Activated CD4-positive, alpha-beta T cell treated with anti-CD3 and anti-CD28 coated beads, Interleukin-2, Interleukin-6, amounts not matched to agents 100 ng/mL and 50 ng/mL, durations not matched to agents 16 hours and 8 hours (primary cell): Measurements from ENCODE around the gene SIPA1L3.

Source experiments
- DNase-seq: peaks from one replicate; pipeline ENCODE4 v3.0.0-alpha.2; 2020

Gene SIPA1L3

DNA sequence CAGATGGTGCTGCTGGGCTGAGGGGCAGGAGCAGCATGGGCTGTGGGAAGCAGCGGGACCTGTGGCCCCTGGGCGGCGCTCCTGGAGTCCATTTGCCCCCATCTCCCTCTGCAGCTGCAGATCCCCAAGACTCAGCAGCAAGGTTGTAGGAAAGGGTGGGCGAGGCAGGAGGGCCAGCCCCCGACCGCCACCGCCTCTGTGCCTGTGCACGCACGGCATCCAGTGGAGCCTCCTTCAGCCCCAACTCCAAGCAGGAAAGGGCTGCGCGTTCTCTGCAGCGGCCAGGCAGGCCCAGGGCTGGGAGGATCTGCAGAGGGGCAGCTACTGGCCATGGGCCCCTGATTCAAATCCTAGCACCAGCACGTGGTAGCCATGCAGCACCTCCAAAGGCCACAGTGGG is 296.2 kb downstream of the SIPA1L3 start:
- DNase-seq = no peak

DNA sequence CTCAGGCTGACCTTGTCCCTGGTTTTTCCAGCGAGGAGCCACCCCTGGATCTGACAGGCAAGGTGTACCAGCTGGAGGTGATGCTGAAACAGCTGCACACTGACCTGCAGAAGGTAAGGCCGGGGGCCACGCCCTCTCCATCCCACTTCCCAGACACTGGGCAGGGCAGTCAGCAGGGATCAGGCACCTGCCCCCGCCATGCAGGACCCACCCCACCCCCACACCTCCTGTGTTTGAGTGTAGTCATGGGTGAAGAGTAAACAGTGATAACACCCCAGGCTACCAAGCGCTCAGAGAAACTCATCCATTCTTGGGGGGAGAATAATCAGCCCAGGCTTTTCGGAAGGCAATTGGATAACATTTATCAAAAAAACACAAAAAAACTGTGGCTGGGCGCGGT is 297.1 kb downstream of the SIPA1L3 start:
- no peak for DNase-seq

DNA sequence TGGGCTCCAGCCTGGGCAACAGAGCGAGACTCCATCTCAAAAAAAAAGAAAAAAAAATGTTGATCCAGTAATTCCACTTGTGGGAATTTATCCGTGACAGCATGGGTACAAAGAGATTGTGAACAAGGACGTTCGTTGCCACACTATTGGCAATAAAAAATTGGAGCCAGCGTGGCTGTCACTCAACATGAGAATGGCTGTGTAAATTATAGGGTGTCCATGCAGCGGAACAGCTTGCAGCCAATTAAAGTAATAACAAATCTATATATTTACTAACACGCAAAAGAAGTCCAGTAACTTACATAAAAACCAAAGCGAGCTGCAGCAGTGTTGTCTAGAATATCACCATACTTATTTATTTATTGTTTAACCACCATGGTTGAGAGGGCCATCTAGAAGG is 297.7 kb downstream of the SIPA1L3 start:
- no peak for DNase-seq

DNA sequence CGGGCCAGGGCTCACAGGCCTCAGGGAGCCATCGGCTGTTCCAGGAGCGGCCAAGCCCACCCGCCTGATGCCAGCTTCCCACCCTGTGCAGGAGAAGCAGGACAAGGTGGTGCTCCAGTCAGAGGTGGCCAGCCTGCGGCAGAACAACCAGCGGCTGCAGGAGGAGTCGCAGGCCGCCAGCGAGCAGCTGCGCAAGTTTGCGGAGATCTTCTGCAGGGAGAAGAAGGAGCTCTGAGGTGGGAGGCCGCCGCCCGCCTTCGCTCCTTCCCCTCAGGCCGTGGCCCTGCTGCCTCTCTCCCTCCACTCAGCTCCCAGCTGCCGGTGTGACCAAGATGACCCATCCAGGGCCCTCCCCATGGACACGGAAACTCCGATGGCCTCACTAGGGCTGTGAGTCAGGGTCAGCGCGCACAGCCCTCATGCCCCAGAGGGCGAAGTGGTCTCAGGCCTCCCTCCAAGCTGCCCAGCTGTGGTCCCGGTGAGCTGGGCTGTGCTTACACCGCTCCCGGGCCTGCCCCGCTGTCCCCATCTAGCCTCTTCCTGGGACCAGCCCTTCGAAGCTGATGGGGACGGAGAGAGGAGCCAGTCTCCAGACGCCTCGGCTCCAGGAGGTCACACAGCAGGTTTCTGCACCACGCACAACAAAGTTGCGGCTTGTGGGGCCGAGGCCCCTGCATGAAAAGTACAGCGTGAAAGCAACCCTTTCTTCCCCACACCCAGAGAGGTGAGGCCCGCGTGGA is 299.2 kb downstream of the SIPA1L3 start:
- DNase-seq = no peak

DNA sequence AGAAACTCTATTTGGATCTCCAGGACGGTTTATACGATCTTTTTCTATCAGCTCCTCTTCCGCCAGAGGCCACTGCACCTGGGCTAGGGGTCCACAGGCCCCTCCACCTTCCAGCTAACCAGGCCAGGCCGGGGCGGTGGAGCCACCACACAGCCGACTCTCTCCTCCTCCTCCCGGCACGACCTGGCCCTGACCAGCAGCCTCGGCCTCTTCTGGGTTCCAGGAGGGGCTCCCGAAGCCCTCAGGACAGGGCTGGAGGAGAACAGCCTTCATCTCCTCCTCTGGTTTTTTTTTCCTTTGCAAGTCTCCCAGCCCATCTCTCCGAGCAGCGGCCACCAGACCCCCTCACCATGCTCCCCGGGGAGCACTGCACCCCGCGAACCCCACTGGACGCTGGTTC is 299.9 kb downstream of the SIPA1L3 start:
- DNase-seq = no peak

DNA sequence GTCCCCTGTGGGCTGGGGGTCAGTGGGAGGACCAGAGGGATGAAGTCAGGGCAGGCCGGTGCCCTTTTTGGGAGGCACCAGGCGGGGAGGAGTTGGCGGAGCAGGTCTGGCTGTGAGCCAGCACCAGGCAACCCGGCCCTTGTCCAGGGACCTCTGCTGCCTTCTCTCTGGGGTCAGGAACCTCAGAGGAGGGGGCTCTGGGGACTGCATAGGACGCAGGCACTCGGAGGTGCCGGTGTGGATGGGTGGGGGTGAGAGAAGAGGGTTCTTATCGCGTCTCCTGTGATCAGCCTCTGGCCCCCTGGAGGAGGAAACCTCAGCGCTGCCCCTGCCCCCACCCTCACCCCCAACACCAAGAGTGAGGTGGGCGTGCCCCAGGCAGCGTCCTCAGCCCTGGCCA is 300.5 kb downstream of the SIPA1L3 start:
- no peak for DNase-seq

DNA sequence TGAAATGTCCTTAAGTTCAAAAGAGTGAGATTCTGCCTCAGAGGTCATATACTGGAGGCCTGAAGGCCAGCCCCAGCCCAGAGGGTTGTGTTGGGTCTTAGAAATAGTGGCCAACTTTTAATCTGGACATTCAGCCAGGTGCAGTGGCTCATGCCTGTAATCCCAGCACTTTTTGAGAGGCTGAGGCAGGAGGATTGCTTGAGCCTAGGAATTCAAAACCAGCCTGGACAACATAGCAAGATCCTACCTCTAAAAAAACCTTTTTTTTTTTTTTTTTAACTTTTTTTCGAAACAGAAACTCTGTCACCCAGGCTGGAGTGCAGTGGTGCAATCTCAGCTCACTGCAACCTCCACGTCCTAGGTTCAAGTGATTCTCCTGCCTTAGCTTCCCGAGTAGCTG is 301.6 kb downstream of the SIPA1L3 start:
- no peak for DNase-seq

DNA sequence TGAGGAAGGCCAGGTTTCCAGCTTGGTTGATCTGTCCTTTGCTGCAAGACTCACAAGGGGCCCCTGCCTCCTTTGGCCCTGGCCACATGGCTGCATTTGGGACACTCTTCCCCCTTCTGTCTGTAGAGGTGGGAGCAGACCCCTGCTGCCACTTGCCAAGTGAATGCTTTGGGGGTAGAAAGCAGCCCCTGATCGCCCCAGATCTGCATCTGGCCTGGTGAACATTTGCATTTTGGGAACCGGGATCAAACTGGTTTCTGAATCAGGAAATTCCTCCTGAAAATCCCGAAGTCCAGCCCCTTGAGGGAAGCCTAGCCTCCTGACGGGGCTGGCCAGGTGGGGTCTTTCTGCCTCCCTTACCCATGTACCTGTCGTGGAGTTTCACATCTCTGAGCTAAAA is 302.1 kb downstream of the SIPA1L3 start:
- DNase-seq = no peak

DNA sequence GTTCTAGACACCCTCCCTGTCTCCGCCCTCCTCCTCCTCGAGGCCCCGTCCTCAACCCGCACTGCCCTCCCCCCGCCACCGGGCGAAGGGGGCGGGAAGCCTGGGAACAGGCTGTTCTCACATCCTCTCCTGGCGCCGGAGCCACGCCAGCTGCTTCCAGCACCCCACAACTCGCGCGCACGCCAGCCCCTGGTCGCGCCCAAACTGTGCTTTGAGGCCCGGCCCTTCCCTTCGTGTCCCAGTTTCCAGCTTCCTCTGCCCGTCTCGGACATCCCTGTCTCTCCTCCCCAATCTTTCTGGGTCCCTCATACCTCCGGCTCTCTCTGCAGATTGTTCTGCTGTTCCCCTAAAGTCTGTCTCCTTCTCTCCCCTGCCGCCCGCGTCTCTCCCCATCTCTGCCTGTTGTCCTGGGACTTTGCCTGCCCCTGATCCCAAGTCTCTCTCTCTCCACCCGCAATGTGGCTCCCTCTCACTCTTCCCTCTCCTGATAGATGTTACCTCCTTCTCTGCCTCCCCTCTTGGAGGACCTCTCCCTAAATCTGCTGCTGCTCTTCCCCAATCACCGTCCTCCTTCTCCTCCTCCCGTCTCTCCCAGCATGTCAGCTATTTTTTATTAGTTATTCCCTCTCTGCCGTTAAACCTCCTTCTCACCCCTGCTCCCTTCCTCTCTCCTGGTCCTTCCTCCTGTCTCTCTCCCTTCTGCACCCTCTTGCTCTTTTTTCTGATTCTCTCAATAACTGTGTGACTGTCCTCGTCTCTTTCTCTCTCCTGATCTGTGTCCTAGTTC is 302.9 kb downstream of the SIPA1L3 start:
- no peak for DNase-seq

DNA sequence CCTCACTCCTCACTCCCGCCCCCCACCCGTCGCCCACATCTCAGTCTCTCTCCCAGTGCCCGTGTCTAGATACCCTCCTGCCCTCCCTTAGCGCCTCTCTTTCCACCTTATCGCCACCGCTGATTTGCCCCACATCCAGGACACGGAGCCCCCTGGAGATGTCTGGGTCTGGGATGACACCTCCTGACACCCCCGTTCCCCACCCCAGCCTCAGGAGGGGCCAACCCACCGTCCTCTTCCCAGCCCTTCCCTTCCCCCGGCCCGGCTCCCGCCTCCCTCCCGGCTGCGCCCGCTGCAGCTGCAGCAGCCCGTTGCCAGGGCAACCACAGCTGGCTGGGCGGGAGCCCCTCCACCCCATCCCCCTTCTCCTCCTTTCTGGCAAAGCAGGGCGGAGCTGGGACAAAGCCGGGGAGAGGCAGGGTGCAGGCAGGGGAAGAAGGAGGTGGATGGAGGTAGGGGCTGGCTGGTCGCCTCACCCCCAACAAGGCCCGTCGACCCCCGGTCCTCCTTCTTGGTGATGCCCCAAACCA is 303.5 kb downstream of the SIPA1L3 start:
- no peak for DNase-seq

DNA sequence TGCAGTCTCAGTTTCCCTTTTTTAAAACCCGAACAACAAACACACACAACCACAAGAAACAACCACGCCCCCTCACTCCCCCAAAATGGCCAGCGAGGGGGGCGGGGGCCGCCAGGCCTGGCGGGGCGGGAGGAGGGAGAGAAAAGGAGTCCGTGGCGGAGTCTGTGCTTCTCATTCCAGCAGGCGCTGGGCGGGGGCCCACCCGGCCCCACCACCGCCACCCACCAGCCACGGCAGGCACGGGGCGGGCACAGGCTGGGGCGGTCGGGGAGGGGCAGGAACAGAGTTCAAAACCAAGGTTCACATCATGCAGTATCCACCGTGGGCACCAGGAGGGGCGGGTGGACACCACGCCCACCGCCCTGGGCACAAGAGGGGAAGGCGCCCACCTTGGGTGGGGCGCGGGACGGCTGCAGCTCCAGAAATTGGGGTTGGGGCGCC is 304.2 kb downstream of the SIPA1L3 start:
- DNase-seq = no peak

DNA sequence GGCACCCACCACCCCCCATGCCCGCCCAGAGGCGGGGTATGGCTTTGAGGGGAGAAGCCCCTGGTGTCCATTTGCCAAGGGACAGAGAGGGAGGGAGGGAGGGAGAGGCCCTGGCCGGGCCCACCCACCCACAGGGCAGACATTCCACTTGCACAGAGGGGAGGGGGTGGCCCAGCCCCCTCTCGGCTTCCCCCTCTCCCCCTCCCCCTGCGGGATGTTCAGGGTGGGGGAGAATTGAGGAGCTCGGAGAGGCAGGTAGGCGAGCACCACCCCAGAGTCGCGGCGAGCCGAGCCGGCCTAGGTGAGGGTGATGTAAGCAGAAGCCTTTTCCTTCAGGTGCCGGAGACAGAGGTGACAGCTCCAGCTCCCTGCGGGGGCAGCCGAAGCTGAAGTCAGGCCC is 304.8 kb downstream of the SIPA1L3 start:
- DNase-seq = no peak

DNA sequence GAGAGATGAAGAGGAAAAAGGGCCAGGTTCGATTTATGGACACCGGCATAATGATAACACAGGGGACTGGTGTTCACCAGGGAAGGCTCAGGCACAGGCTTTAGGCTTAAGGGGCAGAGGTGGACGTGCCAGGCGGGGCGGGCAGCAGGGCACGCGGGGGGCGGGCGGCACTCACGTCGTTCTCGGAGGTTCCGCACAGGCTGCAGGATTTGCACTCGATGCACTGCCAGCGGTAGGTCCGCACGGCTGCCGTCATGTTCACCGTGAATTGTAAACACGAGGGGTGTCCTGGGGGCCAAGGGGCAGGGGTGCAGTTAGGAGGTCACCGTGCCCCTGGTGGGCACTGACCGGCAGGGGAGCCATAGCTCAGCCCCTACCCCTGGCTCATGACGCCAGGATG is 306.5 kb downstream of the SIPA1L3 start:
- no peak for DNase-seq

DNA sequence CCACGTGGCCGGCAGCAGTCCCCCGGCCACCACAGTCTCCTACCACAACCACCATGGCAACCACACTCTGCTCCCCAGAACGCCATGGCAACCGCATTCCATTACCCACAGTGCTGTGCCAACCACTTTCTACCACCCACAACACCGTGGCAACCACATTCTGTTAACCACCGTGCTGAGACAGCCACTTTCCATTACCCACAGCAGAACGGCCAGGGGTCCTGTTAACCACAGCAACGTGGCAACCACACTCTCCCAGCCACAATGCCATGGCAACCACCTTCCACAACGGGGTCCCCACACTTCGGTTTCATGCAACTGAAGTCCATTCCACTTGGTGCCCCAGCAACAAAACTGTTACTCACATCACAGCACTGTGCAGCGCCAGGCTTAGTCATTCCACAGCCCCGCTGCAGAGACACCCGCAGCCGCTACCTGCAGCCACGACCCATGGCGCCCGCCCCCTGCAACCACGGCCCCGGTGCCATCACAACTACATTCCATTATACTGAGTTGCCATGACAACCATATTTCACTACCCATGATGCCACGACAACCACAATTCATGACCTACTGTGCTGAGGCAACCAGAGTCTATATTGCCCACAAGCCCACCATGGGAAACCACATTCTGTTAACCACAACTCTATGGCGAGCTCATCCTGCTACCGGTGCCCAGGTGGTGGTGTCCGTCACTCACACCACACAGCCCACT is 307.1 kb downstream of the SIPA1L3 start:
- peak; percentile 90 for DNase-seq

DNA sequence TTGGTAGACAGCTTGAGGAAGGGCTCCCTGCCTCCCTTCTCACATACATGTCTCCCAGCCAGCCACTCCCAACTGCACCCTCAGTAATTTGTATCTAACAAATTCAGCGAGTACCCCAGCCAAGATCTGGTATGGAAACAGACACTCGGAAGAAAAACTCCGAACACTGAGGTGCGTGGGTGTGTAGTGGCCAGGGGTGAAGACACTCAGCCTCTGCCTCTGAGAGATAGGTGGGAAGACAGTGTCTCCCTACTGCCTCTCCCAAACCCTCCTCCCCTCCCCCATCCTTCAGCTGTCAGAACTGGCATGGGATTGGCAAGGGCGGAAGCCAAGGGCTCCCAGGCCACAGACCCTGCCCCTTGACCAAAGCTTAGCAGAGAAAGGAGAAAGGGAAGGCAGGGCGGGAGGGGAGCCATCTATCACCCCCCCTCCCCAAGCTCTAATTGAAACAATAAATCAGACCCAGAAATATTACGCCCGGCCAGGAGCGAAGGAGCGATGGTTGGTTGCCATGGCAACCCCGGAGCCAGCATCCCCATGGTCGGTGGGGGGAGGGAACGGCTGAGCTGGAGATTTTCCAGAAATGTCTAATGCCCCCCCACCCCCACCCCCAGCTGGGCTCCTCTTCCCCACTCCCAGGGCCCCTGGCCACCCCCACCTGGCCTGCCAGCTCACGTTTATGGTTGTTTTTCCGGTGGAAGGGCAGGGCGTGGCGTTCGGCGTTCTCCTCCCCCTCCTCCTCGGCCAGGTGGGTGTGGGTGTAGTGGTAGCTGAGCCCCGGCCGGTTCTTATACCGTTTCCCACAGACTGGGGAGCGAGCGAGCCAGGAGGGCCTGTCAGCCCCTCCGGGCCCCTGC is 310.0 kb downstream of the SIPA1L3 start:
- DNase-seq = no peak

DNA sequence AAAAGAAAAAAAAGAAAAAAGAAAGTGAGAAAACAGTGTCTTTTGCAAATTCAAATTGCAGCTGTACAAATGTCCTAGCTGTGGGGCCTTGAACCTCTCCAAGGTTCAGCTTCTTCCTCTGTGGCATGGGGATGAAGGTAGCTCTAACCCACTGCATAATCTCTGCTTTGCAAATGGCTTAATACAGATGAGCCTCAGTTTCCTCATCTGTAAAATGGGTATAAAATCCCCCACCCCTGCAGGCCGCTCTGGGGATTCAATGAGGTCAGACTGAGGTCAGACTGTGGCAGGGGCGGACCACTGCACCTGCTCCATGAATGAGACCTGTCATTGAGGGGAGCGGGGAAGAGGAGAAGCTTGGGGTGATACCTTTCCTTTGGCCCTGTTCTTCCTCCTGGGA is 311.2 kb downstream of the SIPA1L3 start:
- no peak for DNase-seq

DNA sequence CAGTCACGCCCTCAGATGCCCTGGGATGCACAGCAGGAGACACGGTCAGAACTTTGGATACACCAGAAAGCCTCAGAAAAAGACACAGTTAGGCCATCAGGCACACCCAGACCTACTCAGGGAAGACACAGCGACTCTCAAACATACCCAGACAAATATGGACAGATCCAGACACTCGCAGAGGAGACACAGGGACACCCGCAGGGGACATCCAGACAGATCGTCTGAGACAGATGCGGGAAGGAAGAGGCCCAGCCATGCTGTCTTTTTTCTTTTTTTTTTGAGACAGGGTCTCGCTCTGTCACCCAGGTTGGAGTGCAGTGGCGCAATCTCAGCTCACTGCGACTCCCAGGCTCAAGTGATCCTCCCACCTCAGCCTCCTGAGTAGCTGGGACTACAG is 312.2 kb downstream of the SIPA1L3 start:
- no peak for DNase-seq

DNA sequence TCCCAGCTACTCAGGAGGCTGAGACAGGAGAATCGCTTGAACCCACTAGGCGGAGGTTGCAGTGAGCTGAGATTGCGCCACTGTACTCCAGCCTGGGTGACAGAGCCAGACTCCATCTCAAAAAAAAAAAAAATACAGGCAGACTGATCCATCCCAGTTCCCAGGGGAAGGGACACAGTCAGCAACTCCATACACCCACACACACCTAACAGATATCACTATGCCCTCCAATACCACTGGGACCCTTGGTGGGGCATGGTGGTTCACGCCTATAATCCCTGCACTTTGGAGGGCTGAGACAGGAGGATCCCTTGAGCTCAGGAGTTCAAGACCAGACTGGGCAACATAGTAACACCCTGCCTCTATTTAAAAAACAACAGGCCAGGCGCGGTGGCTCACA is 314.4 kb downstream of the SIPA1L3 start:
- DNase-seq = no peak

DNA sequence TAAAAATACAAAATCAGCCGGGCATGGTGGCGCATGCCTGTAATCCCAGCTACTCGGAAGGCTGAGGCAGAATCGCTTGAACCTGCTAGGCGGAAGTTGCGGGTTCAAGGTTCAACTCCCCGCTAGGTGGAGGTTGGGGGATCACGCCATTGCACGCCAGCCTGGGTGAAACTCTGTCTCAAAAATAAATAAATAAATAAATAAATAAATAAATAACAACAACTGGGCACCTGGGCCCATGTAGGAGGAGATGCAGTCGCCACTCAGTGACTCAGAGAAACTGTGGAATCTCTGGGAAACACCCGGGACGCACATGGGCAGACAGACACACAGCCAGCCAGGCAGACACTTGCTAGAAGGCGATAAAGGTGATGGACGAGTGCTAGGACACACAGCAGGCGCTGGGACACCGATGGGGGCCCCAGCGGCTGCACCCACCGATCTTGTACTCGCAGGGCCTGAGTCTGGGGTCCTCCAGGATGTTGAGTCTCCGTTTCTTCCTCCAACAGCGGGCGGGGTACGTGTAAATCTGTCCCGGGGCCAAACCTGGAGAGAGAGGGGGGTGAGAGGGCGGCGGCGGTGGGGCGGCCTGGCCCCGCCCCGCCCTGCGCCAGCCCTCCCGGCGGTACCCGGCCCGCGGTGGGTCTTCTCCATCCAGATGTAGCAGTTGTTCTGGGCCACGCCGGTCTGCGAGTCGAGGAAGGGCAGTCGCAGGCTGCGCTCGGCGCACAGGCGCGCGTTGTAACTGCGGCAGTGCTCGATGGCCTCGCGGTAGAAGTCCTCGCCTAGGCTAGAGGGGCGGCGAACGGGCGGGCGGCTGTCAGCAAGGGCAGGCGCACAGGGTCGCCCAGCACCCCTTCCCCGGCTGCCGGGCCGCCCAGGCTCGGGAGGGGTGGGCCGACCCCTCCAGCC is 315.2 kb downstream of the SIPA1L3 start:
- DNase-seq = no peak

DNA sequence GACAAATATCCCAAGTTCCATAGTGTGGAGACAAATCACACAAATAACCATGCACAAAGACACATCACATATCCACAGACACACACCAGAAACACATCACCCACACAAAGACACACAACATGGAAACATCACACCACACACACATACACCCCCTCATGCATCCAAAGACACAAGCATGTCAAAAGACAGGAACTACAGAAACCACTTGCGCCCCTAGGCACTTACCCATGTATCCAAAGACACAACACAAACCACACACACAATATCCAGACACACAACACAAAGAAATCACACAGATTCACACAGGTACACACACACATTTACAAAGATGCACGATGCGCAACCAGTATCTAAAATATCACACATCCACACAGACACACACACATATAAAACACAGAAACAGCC is 316.1 kb downstream of the SIPA1L3 start:
- no peak for DNase-seq

DNA sequence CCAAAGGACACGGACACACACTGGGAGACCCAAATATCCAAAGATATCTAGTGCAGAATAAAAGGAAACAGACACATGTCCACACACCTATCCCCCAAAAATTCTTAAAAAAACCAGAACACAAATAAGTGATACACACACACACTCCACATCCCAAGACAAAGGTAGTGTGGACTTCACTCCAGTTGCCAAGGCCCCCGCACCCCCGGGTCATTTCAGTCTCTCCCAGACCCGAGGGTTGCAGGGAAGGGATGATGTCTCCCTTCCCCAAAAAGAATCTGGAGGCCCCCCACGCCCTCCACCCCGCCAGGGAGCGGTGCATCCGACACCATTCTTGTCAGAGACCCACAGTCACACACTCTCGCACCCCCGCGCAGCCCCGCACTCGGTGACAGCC is 316.6 kb downstream of the SIPA1L3 start:
- DNase-seq = no peak
